C1 segment of cervical spinal cord (tissue), 14 donors: ENCODE measurements around the gene ALOX15.
"Not testable (repeated sequence)": the region's sequence is repeated elsewhere in the genome, so short reads cannot be mapped to it uniquely, and the experiment has no call there.

Experiments used
- DNase-seq, 14 donors: peaks; one replicate each; lab custom pipeline; 2025; lab: John Stamatoyannopoulos, UW

Gene ALOX15, protein sequence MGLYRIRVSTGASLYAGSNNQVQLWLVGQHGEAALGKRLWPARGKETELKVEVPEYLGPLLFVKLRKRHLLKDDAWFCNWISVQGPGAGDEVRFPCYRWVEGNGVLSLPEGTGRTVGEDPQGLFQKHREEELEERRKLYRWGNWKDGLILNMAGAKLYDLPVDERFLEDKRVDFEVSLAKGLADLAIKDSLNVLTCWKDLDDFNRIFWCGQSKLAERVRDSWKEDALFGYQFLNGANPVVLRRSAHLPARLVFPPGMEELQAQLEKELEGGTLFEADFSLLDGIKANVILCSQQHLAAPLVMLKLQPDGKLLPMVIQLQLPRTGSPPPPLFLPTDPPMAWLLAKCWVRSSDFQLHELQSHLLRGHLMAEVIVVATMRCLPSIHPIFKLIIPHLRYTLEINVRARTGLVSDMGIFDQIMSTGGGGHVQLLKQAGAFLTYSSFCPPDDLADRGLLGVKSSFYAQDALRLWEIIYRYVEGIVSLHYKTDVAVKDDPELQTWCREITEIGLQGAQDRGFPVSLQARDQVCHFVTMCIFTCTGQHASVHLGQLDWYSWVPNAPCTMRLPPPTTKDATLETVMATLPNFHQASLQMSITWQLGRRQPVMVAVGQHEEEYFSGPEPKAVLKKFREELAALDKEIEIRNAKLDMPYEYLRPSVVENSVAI

GRCh38 chr17:4641297-4642195 lies at the start of gene ALOX15:
ALOX15 (minus strand) TSS chr17:4641678; CDS start chr17:4641651, 27 bp downstream.
- DNase-seq = no peak

DNA sequence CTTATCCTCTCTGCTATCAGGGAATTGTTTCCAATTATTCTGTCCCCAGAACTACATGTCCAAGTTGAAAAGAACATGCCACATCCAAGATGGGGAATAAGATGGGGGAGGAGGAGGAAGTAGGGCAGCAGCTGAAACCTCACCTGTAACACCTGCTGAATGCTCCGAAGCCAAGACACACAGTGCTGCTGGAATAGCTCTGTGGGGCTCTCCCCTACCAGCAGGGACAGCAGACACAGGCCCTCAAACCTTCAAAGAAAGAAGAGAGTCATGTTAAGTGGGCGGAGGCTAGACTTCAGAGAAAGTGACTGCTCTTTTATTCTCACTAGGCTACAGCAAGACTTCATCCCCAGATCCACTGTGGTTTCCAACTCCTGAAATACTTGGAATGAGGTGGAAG lies 49.3 kb upstream of the ALOX15 start:
- DNase-seq = no peak

- not testable (repeated sequence) for DNase-seq
Measured at GRCh38 chr17:4689872-4690271, 48.4 kb upstream of the ALOX15 start.

DNA sequence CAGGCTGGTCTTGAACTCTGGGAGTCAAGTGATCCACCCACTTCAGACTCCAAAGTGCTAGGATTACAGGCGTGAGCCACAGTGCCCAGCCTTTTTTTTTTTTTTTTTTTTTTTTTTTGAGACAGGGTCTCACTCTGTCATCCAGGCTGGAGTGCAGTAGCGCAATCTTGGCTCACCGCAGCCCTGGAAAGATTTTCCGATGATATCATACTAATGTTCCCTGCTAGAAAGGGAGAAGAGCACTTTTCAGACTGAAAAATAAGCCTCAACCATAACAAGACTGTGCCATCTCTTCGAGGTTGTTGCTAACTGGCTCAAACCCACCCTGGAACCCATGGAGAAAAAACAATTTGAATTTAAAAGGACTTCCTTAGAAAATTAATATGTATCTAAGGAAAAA lies 42.3 kb upstream of the ALOX15 start:
- not testable (repeated sequence) for DNase-seq

DNA sequence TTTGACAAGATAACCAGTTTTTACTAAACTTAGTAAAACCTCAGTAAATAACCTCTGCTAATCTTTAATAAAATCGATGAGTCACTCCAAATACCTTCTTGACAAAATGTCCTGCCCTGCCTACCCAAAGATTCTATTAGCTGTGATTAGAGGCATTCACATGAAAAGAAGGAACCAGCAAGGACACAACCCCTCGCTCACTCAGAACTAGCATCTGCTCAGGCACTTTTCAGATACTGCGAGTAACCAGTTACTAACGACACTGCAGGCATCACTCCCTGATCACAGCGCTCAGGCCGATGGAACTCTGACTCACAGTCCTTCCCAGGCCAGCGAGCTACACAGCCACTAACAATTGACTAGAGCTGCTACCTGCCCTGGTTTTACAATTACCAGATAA lies 38.2 kb upstream of the ALOX15 start:
- DNase-seq = no peak

DNA sequence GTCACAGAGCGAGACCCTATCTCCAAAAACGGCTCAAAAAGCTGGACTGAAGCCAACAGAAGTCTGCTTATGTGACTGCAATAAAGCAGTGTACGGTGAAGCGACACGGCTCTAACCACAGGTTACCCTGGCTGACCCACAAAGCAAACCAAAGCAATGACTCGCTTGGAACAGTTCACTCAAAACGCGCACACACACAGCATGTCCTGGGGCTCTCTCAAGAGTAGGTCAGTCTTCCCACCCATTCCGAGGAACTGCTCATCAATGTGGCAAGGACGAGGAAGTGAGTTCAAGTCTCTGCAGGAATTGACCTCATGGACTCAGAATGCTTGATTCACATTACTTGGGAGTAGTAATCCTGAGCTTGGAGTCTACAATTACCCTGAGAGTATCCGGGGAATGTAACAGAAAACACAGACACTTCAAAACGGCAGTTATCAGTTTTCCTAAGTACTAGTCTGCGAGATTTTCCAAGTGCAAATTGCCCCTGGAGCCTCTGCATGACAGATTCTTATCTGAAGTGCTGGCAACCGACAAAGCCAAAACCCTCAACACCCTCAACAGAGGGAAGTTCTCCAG lies 37.1 kb upstream of the ALOX15 start:
- DNase-seq = no peak

GRCh38 chr17:4676791-4677190 lies 35.3 kb upstream of the ALOX15 start:
- DNase-seq = no peak

GRCh38 chr17:4675791-4676190 lies 34.3 kb upstream of the ALOX15 start:
- no peak for DNase-seq

DNA sequence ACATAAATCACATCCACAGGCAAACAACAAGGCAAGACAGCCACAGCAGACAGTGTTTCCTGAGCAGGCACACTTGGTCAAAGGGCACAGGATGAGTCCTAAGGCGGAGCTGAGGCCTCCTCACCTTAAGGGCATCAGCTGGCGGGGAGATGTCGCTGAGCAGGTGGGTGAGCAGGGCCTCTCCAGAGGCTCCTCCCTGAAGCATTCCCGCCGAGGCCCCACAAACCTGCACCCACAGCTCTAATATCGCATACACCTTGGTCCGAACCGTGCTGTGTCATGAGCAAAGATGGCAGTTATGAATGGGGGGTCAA lies 33.2 kb upstream of the ALOX15 start:
- no peak for DNase-seq

DNA sequence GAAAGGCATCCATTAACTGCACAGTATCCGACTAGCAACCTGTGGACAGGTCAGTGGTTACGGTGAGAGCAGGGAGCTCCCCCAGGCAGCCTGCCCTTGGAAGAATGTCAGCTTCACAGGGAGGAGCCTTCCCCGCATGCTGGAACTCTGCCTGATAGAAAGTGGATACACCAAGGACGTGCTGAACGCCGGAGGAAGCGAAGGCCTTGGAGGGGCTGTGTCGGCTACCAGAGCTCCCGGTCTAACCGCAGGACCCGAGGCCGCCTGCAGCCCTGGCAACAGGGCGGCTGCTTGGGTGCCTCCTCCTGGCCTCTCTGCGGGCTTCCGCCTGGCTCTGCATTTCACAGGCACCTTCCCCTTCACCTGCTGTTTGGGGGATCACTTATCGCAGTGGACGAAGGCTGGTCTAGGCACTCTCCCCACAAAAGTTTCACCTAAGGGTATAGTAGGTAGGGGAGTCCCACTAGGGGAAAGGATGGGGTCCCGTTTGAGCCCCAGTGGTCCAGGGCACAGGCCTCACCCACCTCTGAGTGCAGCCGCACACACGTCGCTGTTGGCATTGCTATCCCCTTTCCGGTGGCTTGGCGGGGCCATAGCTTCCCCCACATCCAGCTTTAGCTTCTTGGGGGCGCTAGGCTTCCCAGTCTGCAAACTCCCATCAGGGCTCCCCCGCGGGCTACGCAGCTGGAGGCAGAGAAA lies 32.7 kb upstream of the ALOX15 start:
- no peak for DNase-seq

- DNase-seq = no peak
Measured at GRCh38 chr17:4673169-4673568, 31.7 kb upstream of the ALOX15 start.

GRCh38 chr17:4672751-4673150 lies 31.3 kb upstream of the ALOX15 start:
- DNase-seq = no peak

DNA sequence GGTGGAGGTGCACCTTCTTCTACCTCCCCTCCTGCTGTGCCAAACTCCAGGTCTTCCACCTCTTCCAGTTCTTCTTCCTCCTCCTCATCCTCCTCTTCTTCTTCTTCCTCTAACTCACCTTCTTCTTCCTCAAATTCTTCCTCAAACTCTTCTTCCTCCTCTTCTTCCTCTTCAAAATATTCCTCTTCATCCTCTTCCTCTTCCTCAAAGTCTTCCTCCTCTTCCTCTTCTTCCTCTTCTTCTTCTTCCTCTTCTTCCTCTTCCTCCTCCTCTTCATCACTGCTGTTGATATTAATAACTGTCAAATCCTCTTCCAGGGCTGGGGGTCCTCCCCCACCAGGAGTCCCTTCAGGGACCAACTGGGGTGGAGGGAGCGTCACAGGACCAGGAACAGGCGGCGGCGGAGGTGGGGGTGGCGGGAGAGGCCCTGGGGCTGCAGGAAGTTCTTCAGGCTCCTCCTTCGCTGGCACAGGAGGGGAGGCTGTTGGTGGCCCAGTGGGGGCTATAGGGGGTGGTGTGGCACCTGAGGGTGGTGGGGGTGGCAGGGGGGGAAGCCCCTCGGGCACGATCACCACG lies 30.7 kb upstream of the ALOX15 start:
- DNase-seq = no peak

GRCh38 chr17:4667166-4667565 lies 25.7 kb upstream of the ALOX15 start:
- DNase-seq = no peak

- DNase-seq = no peak
Measured at GRCh38 chr17:4666296-4666695, 24.8 kb upstream of the ALOX15 start.

DNA sequence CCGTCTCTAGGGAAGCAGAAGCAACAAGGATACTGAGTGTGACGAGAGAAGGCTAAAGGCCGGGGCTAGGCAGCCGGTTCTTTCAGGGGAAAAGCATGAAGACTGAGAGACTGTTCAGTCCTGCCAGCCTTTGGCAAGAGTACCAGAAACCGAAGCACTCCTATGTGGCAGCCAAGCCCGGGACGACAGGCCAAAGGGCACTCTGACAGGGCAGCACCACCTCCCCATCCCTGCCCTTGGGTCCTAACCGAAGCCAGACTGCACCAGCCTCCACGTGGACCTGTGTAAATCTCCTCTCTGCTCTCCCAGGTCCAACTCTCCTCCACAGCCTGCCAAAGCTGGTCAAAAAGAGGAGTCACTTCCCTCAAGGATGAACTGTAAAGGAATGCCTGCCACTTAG lies 23.5 kb upstream of the ALOX15 start:
- no peak for DNase-seq

DNA sequence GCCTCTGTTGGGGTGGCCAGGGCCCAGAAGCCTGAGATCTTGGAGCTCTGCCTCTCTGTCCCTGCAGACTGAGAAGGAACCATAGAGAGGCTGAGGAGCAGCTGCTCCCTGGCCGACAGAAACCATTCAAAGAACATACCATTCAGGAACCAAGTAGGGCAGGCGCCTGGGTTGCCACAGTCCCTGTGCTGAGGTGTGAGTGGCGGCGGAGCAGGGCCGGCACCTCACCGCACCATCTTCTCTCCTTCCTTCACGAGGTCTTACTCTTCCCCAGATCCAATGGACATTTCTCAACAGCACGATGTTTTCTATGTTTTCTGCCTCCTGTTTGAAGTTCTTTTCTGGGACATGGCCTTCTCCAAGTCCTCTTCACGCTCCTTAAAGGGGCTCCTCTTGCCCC lies 22.8 kb upstream of the ALOX15 start:
- no peak for DNase-seq

GRCh38 chr17:4663711-4664110 lies 22.2 kb upstream of the ALOX15 start:
- no peak for DNase-seq

- DNase-seq = no peak
Measured at GRCh38 chr17:4658478-4659305, 17.2 kb upstream of the ALOX15 start.

- DNase-seq = no peak
Measured at GRCh38 chr17:4657678-4658077, 16.2 kb upstream of the ALOX15 start.
